WTC11 (cell line): ENCODE measurements around the gene DUSP3. TPM values are rescaled to one million over a fixed set of nuclear protein-coding genes. Genes with fewer than 3 reads are reported as not detected.
A peak's percentile ranks its signal among the peaks of the same experiment; 100 is the strongest.

Experiments used
- ATAC-seq: fragments of 200-7000 bp; cut with Tn5 transposase; 2 replicates; pipeline ENCODE4 v1.10.0; 2021; ENCODE audit warnings: mild to moderate bottlenecking, moderate library complexity
- CTCF ChIA-PET: fragments of 300-600 bp; sonication (Branson Sonifier 250); formaldehyde crosslinking; loops from one replicate; lab custom pipeline; 2021; ENCODE audit warnings: antibody characterized with exemption; lab: Charles Lee
- POLR2A ChIA-PET: fragments of 350-600 bp; sonication (Branson Sonifier 250); formaldehyde crosslinking; loops from one replicate; lab custom pipeline; 2021; ENCODE audit warnings: antibody characterized with exemption; lab: Charles Lee
- DNase-seq: peaks from one replicate; pipeline ENCODE4 v3.0.0; 2021; ENCODE audit warnings: low spot score
- H3K27ac Mint-ChIP-seq: 2 replicates; pipeline ENCODE4 v1.8.0; 2021; ENCODE audit warnings: mixed read lengths
- H3K27me3 Mint-ChIP-seq: 2 replicates; pipeline ENCODE4 v1.8.0; 2021; ENCODE audit warnings: low read depth, mild to moderate bottlenecking, moderate library complexity, mixed read lengths
- H3K36me3 Mint-ChIP-seq: 2 replicates; pipeline ENCODE4 v1.8.0; 2021; ENCODE audit warnings: mixed read lengths
- H3K4me1 Mint-ChIP-seq: 2 replicates; pipeline ENCODE4 v1.8.0; 2022; ENCODE audit warnings: mixed read lengths
- H3K4me3 Mint-ChIP-seq: 2 replicates; pipeline ENCODE4 v1.8.0; 2021; ENCODE audit warnings: mild to moderate bottlenecking, moderate library complexity, mixed read lengths
- H3K9me3 Mint-ChIP-seq: 2 replicates; pipeline ENCODE4 v1.8.0; 2021; ENCODE audit warnings: mixed read lengths
- E2F5 ChIP-seq: sonication (generic); formaldehyde crosslinking; IDR thresholded peaks from 2 replicates; pipeline ENCODE4 v1.8.1; 2022; ENCODE audit warnings: mild to moderate bottlenecking, moderate library complexity, missing genetic modification reagents
- FOXP4 ChIP-seq: sonication (generic); formaldehyde crosslinking; IDR thresholded peaks from 2 replicates; pipeline ENCODE4 v1.8.0; 2022; ENCODE audit warnings: mild to moderate bottlenecking, missing genetic modification reagents
- GABPB1 ChIP-seq: sonication (generic); formaldehyde crosslinking; IDR thresholded peaks from 2 replicates; pipeline ENCODE4 v1.8.1; 2023; ENCODE audit warnings: mild to moderate bottlenecking, missing genetic modification reagents
- JAZF1 ChIP-seq: fragments of 250-450 bp; sonication (Bioruptor Pico); IDR thresholded peaks from 2 replicates; pipeline ENCODE4 v1.9.0; 2021; ENCODE audit warnings: moderate library complexity, mild to moderate bottlenecking, inconsistent platforms
- JUN ChIP-seq: sonication (generic); formaldehyde crosslinking; IDR thresholded peaks from 2 replicates; pipeline ENCODE4 v1.8.0; 2023; ENCODE audit warnings: mild to moderate bottlenecking, missing genetic modification reagents
- MYBL2 ChIP-seq: sonication (generic); formaldehyde crosslinking; IDR thresholded peaks from 2 replicates; pipeline ENCODE4 v1.8.1; 2023; ENCODE audit warnings: mild to moderate bottlenecking, moderate library complexity, missing genetic modification reagents
- PREB ChIP-seq: sonication (generic); formaldehyde crosslinking; IDR thresholded peaks from 2 replicates; pipeline ENCODE4 v1.8.1; 2022; ENCODE audit warnings: mild to moderate bottlenecking, missing genetic modification reagents, moderate library complexity, borderline replicate concordance
- PRRX2 ChIP-seq: fragments of 250-450 bp; sonication (Bioruptor Pico); IDR thresholded peaks from 2 replicates; pipeline ENCODE4 v1.8.0; 2021; ENCODE audit warnings: mild to moderate bottlenecking
- SMAD3 ChIP-seq: sonication (generic); formaldehyde crosslinking; IDR thresholded peaks from 2 replicates; pipeline ENCODE4 v1.8.0; 2022; ENCODE audit warnings: missing genetic modification reagents, mild to moderate bottlenecking, borderline replicate concordance
- SMAD4 ChIP-seq: sonication (generic); formaldehyde crosslinking; IDR thresholded peaks from 2 replicates; pipeline ENCODE4 v1.8.0; 2022; ENCODE audit warnings: mild to moderate bottlenecking, missing genetic modification reagents
- SP1 ChIP-seq: sonication (generic); formaldehyde crosslinking; conservative IDR thresholded peaks from 2 replicates; pipeline ENCODE4 v1.8.1; 2022; ENCODE audit warnings: missing genetic modification reagents
- ZNF121 ChIP-seq: sonication (generic); formaldehyde crosslinking; IDR thresholded peaks from 2 replicates; pipeline ENCODE4 v1.8.0; 2023; ENCODE audit warnings: missing genetic modification reagents
- ZNF232 ChIP-seq: sonication (generic); formaldehyde crosslinking; IDR thresholded peaks from 2 replicates; pipeline ENCODE4 v1.8.0; 2022; ENCODE audit warnings: mild to moderate bottlenecking, missing genetic modification reagents
- ZNF317 ChIP-seq: sonication (generic); formaldehyde crosslinking; IDR thresholded peaks from 2 replicates; pipeline ENCODE4 v1.8.1; 2023; ENCODE audit warnings: low read depth, mild to moderate bottlenecking, moderate library complexity, missing genetic modification reagents, borderline replicate concordance
- total RNA-seq: library from RNA; stranded (reverse); gene quantifications from 3 replicates; pipeline ENCODE4 v1.2.3, GENCODE V29; 2021
- TF ChIP-seq, protein P1 (sequence below): fragments of 200-600 bp; IDR thresholded peaks from 2 replicates; pipeline ENCODE4 v1.8.0; 2022; ENCODE audit warnings: antibody characterized with exemption
- TF ChIP-seq, protein P2 (sequence below): fragments of 250-450 bp; sonication (Bioruptor Pico); conservative IDR thresholded peaks from 2 replicates; pipeline ENCODE4 v1.9.0; 2021; ENCODE audit warnings: mild to moderate bottlenecking
- TF ChIP-seq, protein P3 (sequence below): sonication (generic); formaldehyde crosslinking; IDR thresholded peaks from 2 replicates; pipeline ENCODE4 v1.8.1; 2022; ENCODE audit warnings: missing genetic modification reagents, borderline replicate concordance
- TF ChIP-seq, protein P4 (sequence below): sonication (generic); formaldehyde crosslinking; IDR thresholded peaks from 2 replicates; pipeline ENCODE4 v1.8.0; 2022; ENCODE audit warnings: mild to moderate bottlenecking, missing genetic modification reagents

DUSP3 gene
- total RNA-seq, 1 experiment from 2014 or later, result 31.5 TPM

GRCh38 chr17:43827596-43827995 is 48.8 kb upstream of the DUSP3 start:
- peaks cover 20% of the 10 kb centered on the region for H3K4me1 Mint-ChIP-seq
- no peak for ATAC-seq
- no peak for DNase-seq
- no peak overlapping the region for H3K4me3 Mint-ChIP-seq
- H3K36me3 Mint-ChIP-seq, result peaks cover 13% of the 10 kb centered on the region; the same call in 1 of the 2 replicates
- ChIA-PET POLR2A (no interaction called here), CTCF (interaction anchor here (0.8 to 7.8 kb wide), 5 partner anchors 11 to 83 kb away, joined by 3 to 45 read pairs (median 4); partner anchors contain the start of gene CD300LG)
- H3K27me3 Mint-ChIP-seq, result peaks cover 11% of the 10 kb centered on the region
- H3K9me3 Mint-ChIP-seq, result no peaks in the 10 kb centered on the region
- TF ChIP-seq PRRX2 (CRISPR knock-in tag) (no peak), FOXP4 (CRISPR knock-in tag) (no peak), SP1 (CRISPR knock-in tag) (no peak), SMAD4 (CRISPR knock-in tag) (no peak), SMAD3 (no peak), PREB (CRISPR knock-in tag) (no peak), ZNF317 (CRISPR knock-in tag) (no peak)
- TF ChIP-seq, protein P1, sequence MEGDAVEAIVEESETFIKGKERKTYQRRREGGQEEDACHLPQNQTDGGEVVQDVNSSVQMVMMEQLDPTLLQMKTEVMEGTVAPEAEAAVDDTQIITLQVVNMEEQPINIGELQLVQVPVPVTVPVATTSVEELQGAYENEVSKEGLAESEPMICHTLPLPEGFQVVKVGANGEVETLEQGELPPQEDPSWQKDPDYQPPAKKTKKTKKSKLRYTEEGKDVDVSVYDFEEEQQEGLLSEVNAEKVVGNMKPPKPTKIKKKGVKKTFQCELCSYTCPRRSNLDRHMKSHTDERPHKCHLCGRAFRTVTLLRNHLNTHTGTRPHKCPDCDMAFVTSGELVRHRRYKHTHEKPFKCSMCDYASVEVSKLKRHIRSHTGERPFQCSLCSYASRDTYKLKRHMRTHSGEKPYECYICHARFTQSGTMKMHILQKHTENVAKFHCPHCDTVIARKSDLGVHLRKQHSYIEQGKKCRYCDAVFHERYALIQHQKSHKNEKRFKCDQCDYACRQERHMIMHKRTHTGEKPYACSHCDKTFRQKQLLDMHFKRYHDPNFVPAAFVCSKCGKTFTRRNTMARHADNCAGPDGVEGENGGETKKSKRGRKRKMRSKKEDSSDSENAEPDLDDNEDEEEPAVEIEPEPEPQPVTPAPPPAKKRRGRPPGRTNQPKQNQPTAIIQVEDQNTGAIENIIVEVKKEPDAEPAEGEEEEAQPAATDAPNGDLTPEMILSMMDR, result no peak
- TF ChIP-seq, protein P2, sequence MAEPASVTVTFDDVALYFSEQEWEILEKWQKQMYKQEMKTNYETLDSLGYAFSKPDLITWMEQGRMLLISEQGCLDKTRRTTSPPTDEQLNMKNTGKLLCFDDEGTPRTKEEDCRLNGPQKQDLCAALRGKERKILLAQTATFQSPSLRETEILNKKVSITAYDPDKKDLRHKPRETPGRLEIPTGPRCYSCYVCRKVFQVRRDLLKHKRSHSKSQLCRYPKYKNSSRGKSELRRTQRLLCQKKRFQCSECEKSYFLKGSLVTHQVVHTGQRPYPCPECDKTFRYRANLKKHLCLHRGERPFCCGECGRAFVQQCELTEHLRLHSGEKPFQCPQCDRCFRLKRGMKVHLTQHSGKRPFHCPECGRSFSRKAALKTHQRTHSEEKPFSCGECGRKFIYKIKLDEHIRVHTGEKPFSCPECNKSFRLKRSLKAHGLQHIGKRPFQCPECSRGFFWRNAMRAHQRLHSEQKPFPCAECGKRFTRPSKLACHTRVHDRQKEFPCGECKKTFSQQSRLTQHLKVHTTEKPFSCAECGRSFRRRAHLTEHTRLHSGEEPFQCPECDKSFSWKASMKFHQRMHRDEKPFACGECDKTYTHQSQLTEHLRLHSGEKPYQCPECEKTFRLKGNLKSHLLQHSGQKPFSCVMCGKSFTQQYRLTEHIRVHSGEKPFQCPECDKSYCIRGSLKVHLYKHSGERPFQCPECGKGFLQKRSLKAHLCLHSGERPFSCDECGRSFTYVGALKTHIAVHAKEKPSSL (CRISPR knock-in tag), result no peak
- H3K27ac Mint-ChIP-seq, result peak overlapping the region; percentile 23; the same call in 1 of the 2 replicates

DNA sequence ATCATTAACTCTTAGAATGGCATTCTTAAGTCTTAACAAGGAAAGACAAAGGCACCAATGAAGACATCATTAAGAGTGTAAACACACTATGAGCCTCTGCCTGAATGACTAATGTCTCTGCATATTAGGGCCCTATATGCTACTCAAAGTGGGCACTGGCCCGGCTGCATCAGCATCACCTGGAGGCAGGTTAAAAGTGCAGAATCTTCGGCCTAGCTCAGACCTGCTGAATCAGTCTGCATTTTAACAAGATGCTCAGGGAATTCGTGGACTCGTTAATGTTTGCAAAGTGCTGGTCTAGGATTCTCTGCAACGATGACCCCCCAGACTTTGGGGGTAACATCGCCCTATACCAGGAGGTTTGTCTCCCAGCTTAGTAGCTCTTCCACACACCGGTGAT is 47.4 kb upstream of the DUSP3 start:
- Mint-ChIP-seq H3K27ac (no peak overlapping the region), H3K27me3 (peaks cover 3% of the 10 kb centered on the region), H3K9me3 (no peaks in the 10 kb centered on the region), H3K36me3 (peaks cover 13% of the 10 kb centered on the region; the same call in 1 of the 2 replicates), H3K4me1 (peaks cover 10% of the 10 kb centered on the region), H3K4me3 (no peak overlapping the region)
- TF ChIP-seq E2F5 (CRISPR knock-in tag), result no peak
- TF ChIP-seq ZNF232, result no peak
- TF ChIP-seq JUN (CRISPR knock-in tag), result no peak
- TF ChIP-seq GABPB1 (CRISPR knock-in tag), result no peak
- TF ChIP-seq, protein P3, sequence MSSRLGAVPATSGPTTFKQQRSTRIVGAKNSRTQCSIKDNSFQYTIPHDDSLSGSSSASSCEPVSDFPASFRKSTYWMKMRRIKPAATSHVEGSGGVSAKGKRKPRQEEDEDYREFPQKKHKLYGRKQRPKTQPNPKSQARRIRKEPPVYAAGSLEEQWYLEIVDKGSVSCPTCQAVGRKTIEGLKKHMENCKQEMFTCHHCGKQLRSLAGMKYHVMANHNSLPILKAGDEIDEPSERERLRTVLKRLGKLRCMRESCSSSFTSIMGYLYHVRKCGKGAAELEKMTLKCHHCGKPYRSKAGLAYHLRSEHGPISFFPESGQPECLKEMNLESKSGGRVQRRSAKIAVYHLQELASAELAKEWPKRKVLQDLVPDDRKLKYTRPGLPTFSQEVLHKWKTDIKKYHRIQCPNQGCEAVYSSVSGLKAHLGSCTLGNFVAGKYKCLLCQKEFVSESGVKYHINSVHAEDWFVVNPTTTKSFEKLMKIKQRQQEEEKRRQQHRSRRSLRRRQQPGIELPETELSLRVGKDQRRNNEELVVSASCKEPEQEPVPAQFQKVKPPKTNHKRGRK (CRISPR knock-in tag), result no peak
- TF ChIP-seq PREB (CRISPR knock-in tag), result no peak
- TF ChIP-seq, protein P2 (CRISPR knock-in tag), result no peak
- TF ChIP-seq ZNF121, result no peak
- no peak for TF ChIP-seq MYBL2 (CRISPR knock-in tag)
- TF ChIP-seq, protein P4, sequence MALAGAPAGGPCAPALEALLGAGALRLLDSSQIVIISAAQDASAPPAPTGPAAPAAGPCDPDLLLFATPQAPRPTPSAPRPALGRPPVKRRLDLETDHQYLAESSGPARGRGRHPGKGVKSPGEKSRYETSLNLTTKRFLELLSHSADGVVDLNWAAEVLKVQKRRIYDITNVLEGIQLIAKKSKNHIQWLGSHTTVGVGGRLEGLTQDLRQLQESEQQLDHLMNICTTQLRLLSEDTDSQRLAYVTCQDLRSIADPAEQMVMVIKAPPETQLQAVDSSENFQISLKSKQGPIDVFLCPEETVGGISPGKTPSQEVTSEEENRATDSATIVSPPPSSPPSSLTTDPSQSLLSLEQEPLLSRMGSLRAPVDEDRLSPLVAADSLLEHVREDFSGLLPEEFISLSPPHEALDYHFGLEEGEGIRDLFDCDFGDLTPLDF (CRISPR knock-in tag), result no peak
- TF ChIP-seq JAZF1, result no peak
- ATAC-seq (no peak), DNase-seq (no peak)
- CTCF ChIA-PET, result interaction anchor here (1.3 to 1.8 kb wide), 3 partner anchors 9 to 20 kb away, joined by 4 to 12 read pairs (median 6); partner anchors contain the start of gene CD300LG
- POLR2A ChIA-PET, result no interaction called here
